Heart right ventricle (tissue), 16 donors: ENCODE measurements around the gene PAPLN. TPM values are rescaled to one million over a fixed set of nuclear protein-coding genes. Genes with fewer than 3 reads are reported as not detected.

Experiments
- ATAC-seq, 8 donors: fragments of 200-7000 bp; cut with Tn5 transposase; one replicate each; pipeline ENCODE4 v1.9.1; 2020; ENCODE audit warnings: mild to moderate bottlenecking in 8 of 8, moderate library complexity in 8 of 8, moderate number of reproducible peaks in 1 of 8
- DNase-seq, 2 donors: peaks; one replicate each; pipeline ENCODE4 v3.0.0-alpha.2; 2020
- H3K27ac ChIP-seq, 10 donors: fragments of 200-600 bp; sonication (generic) in 2 of 10; one replicate each; pipeline versions ENCODE4 v1.5.0 to v1.8.0; 2020 to 2022; ENCODE audit warnings: mild to moderate bottlenecking in 3 of 10
- H3K27me3 ChIP-seq, 7 donors: fragments of 200-600 bp; one replicate each; pipeline ENCODE4 v1.8.0; 2021 to 2022; ENCODE audit warnings: mild to moderate bottlenecking in 2 of 7
- H3K36me3 ChIP-seq, 9 donors: fragments of 200-600 bp; sonication (generic) in 1 of 9; one replicate each; pipeline versions ENCODE4 v1.5.0 to v1.8.0; 2020 to 2022; ENCODE audit warnings: mild to moderate bottlenecking in 2 of 9
- H3K4me1 ChIP-seq, 9 donors: fragments of 200-600 bp; sonication (generic) in 1 of 9; one replicate each; pipeline versions ENCODE4 v1.5.0 to v1.8.0; 2020 to 2022; ENCODE audit warnings: mild to moderate bottlenecking in 4 of 9
- H3K4me3 ChIP-seq, 10 donors: fragments of 200-600 bp; sonication (generic) in 2 of 10; one replicate each; pipeline versions ENCODE4 v1.5.0 to v1.8.0; 2020 to 2022; ENCODE audit warnings: mild to moderate bottlenecking in 7 of 10, moderate library complexity in 2 of 10
- H3K9me3 ChIP-seq, 11 donors: fragments of 200-600 bp in 10 of 11; sonication (generic) in 2 of 11; one replicate each; pipeline versions ENCODE4 v1.5.0 to v1.8.0; 2013 to 2022; ENCODE audit warnings: mild to moderate bottlenecking in 2 of 11, control low read depth in 1 of 11, moderate library complexity in 1 of 11
- CTCF ChIP-seq, 9 donors: fragments of 200-600 bp; sonication (generic) in 2 of 9; IDR thresholded peaks; one replicate each; pipeline versions ENCODE4 v1.5.0 to v1.8.0; 2021 to 2022; ENCODE audit warnings: antibody characterized with exemption in 9 of 9, mild to moderate bottlenecking in 5 of 9, moderate library complexity in 1 of 9
- WGBS, 2 donors: extraction: QIAGEN DNeasy Blood & Tissue Kit; methylation state at CpG; one replicate each; pipeline ENCODE4 v1.1.7; 2013; ENCODE audit warnings: inconsistent platforms in 1 of 2; 5-methylcytosine and 5-hydroxymethylcytosine counted together
- intact Hi-C, 10 donors: fragments of 100-400 bp; cut with DNase I; formaldehyde crosslinking; loops; one replicate each; pipeline versions ENCODE4 v1.11.1 to v1.14.2; 2022
- polyA plus RNA-seq, 2 donors: library from polyadenylated mRNA; stranded (reverse); fragments of 200-250 nt; gene quantifications; one replicate each; pipeline ENCODE4 v1.2.3, GENCODE V29; 2013
- total RNA-seq, 10 donors: library from RNA; stranded (reverse); fragmentation: NEBNext Ultra II Directional in 3 of 10; extraction: Animal tissue kit (Norgen Biotek cat#: 25700) in 3 of 10; gene quantifications; one replicate each; pipeline versions ENCODE4 v1.2.1 to v1.2.4, GENCODE V29; 2021 to 2023
- donor health status: Arrhythmogenic right ventricular cardiomyopathy.
- donor health status: ischemic (EF 13 %, LVEDD 7.1; RV severe dilation, severe dysfunction).
- donor health status: healthy with polysubstance abuse.
- donor health status: DM: no; HTN: yes; CAD: no.
- donor health status: DM: no; HTN: no; CAD: no.
- donor health status: ischemic (EF 25% LVEDD 6.9; RV normal size, moderate dysfunction).
- donor health status: ischemic (EF 25% LVEDD 5.7; RV mildly dilated, moderate dysfunction).
- donor health status: healthy.
- donor health status: DM: yes; HTN: yes; CAD: no.
- donor health status: Ischemic cardiomyopathy.
- donor health status: ischemic (EF 35%, LVEDD 5.7; RV mildly dilated, moderate dysfunction).
- donor health status: nonischemic (EF 11% LVEDD 7.7; RV severe dilation, severe dysfunction).
- donor health status: DM: yes; HTN: yes; CAD: no.
- donor health status: PGD.
- donor health status: ischemic (EF 29% LVEDD 5.4; RV normal size, mild dysfunction).
- donor health status: nonischemic (EF 23%, LVEDD 6.1; RV moderate dilation, normal function).

The PAPLN gene
- total and polyA plus RNA-seq, 12 donors, result 0.64 to 4.1 (median 1.8) TPM

- 63 to 67% methylated on average over 6 of the region's 6 CpGs for WGBS, 2 donors
- no peak for ATAC-seq
- no peak overlapping the region for H3K4me3 ChIP-seq
- intact Hi-C loops, result no loop called here
- DNase-seq, result no peak
- H3K4me1 ChIP-seq, result no peaks in the 10 kb centered on the region
- H3K27ac ChIP-seq, result no peak overlapping the region
- no peak for TF ChIP-seq CTCF (IDR thresholded peaks at IDR 0.05)
- no peaks in the 10 kb centered on the region for H3K9me3 ChIP-seq
- H3K36me3 ChIP-seq, result no peaks in the 10 kb centered on the region
- H3K27me3 ChIP-seq, result peaks cover 0 to 3% (median 0%) of the 10 kb centered on the region in 7 donors
Measured at GRCh38 chr14:73261075-73261474, 23.8 kb downstream of the PAPLN start.

- Histone ChIP-seq H3K4me3 (no peak overlapping the region), H3K4me1 (no peaks in the 10 kb centered on the region), H3K36me3 (no peaks in the 10 kb centered on the region), H3K9me3 (no peaks in the 10 kb centered on the region), H3K27me3 (peaks cover 0 to 3% (median 0%) of the 10 kb centered on the region in 7 donors), H3K27ac (no peak overlapping the region)
- ATAC-seq (no peak), DNase-seq (no peak)
- TF ChIP-seq CTCF (IDR thresholded peaks at IDR 0.05), result no peak
- intact Hi-C loops, result no loop called here
- 92 to 93% methylated on average over 15 of the region's 15 CpGs for WGBS, 2 donors
Measured at GRCh38 chr14:73261520-73262426, 24.5 kb downstream of the PAPLN start.

- H3K36me3 ChIP-seq, result no peaks in the 10 kb centered on the region
- WGBS, 2 donors, result 93 to 94% methylated on average over 20 of the region's 20 CpGs
Measured at GRCh38 chr14:73262427-73263183, 25.3 kb downstream of the PAPLN start.

More at GRCh38 chr14:73262427-73263183, 25.3 kb downstream of the PAPLN start:
- intact Hi-C loops, result no loop called here
- DNase-seq (no peak), ATAC-seq (no peak)
- no peaks in the 10 kb centered on the region for H3K4me1 ChIP-seq
- no peak for TF ChIP-seq CTCF (IDR thresholded peaks at IDR 0.05)
- H3K9me3 ChIP-seq, result no peaks in the 10 kb centered on the region
- H3K27me3 ChIP-seq, result peaks cover 0 to 3% (median 0%) of the 10 kb centered on the region in 7 donors
- H3K27ac ChIP-seq, result no peak overlapping the region
- no peak overlapping the region for H3K4me3 ChIP-seq
